Body of pancreas (tissue), 4 donors: ENCODE data around the gene HSF2BP. TPM values are rescaled to one million over a fixed set of nuclear protein-coding genes. Genes with fewer than 3 reads are reported as not detected.
A peak's percentile ranks its signal among the peaks of the same experiment; 100 is the strongest.
"Not testable (repeated sequence)": the region's sequence is repeated elsewhere in the genome, so short reads cannot be mapped to it uniquely, and the experiment has no call there.

Experiments used
- ATAC-seq: fragments of 150-250 bp; one replicate; pipeline ENCODE4 v1.9.1; 2016
- DNase-seq, 4 donors: peaks; one replicate each; pipeline ENCODE4 v3.0.0-alpha.2; 2019
- H3K27ac ChIP-seq, 4 donors: fragments of 200-600 bp; sonication (generic); 1 replicate in 3 of 4; 2 replicates in 1 of 4; pipeline versions ENCODE4 v1.5.1 to v1.6.1; 2016 to 2019; ENCODE audit warnings: mild to moderate bottlenecking in 1 of 4, mixed read lengths in 1 of 4, moderate library complexity in 1 of 4
- H3K27me3 ChIP-seq, 2 donors: fragments of 200-600 bp; sonication (generic); one replicate each; pipeline ENCODE4 v1.6.0; 2016; ENCODE audit warnings: mild to moderate bottlenecking in 1 of 2
- H3K36me3 ChIP-seq, 2 donors: fragments of 200-600 bp; sonication (generic); replicated peaks in 1 of 2; 2 replicates each; pipeline ENCODE4 v1.5.1; 2016; ENCODE audit warnings: low read depth in 2 of 2; ENCODE audit not compliant: insufficient read depth in 1 of 2
- H3K4me1 ChIP-seq: fragments of 200-600 bp; sonication (generic); one replicate; pipeline ENCODE4 v1.6.0; 2016
- H3K4me3 ChIP-seq, 2 donors: fragments of 200-600 bp; sonication (generic); 1 replicate in 1 of 2; 2 replicates in 1 of 2; pipeline ENCODE4 v1.5.1; 2016 to 2019
- H3K9me3 ChIP-seq, 3 donors: fragments of 200-600 bp; sonication (generic); 1 replicate in 2 of 3; 2 replicates in 1 of 3; pipeline ENCODE4 v1.5.1; 2016
- WGBS, 2 donors: methylation state at CpG; one replicate each; pipeline ENCODE4 v1.1.5; 2017; 5-methylcytosine and 5-hydroxymethylcytosine counted together
- intact Hi-C: fragments of 100-400 bp; cut with DNase I; formaldehyde crosslinking; loops from one replicate; pipeline ENCODE4 v1.15.1; 2023
- total RNA-seq, 2 donors: library from RNA; depleted of rRNA; stranded (reverse); fragments of >200 nt; gene quantifications; one replicate each; pipeline ENCODE4 v1.1.0, GENCODE V29; 2016

HSF2BP gene
- total RNA-seq, 2 donors from 2014 or later, result 3.1 to 4.3 TPM

GRCh38 chr21:43516860-43517627, 142.2 kb downstream of the HSF2BP start:
- H3K36me3 ChIP-seq, H3K9me3 ChIP-seq, H3K4me1 ChIP-seq, intact Hi-C loops, DNase-seq, H3K4me3 ChIP-seq, H3K27me3 ChIP-seq, H3K27ac ChIP-seq: not testable (repeated sequence)
- no CpG with 5 or more reads among the region's 10 CpGs for WGBS, 2 donors
- ATAC-seq, result peak; percentile 96

GRCh38 chr21:43516295-43516847, 142.9 kb downstream of the HSF2BP start:
- H3K27me3 ChIP-seq, H3K4me1 ChIP-seq, H3K36me3 ChIP-seq, H3K4me3 ChIP-seq, H3K9me3 ChIP-seq, ATAC-seq, DNase-seq, H3K27ac ChIP-seq, intact Hi-C loops: not testable (repeated sequence)
- no CpG with 5 or more reads among the region's 4 CpGs for WGBS, 2 donors

- not testable (repeated sequence) for H3K4me1 ChIP-seq
Observed at GRCh38 chr21:43514834-43515233, 144.5 kb downstream of the HSF2BP start.

GRCh38 chr21:43513023-43513422, 146.3 kb downstream of the HSF2BP start:
- H3K27ac ChIP-seq, H3K27me3 ChIP-seq, H3K4me3 ChIP-seq, intact Hi-C loops, H3K4me1 ChIP-seq, DNase-seq, H3K36me3 ChIP-seq, ATAC-seq, H3K9me3 ChIP-seq: not testable (repeated sequence)
- no CpG with 5 or more reads among the region's 3 CpGs for whole genome bisulfite sequencing, 2 donors

More at GRCh38 chr21:43514834-43515233, 144.5 kb downstream of the HSF2BP start:
- intact Hi-C loops, H3K36me3 ChIP-seq, H3K27ac ChIP-seq, H3K4me3 ChIP-seq, ATAC-seq, H3K9me3 ChIP-seq, DNase-seq, H3K27me3 ChIP-seq: not testable (repeated sequence)
- no CpG with 5 or more reads among the region's 3 CpGs for WGBS, 2 donors

GRCh38 chr21:43511209-43511608, 148.1 kb downstream of the HSF2BP start:
- H3K4me1 ChIP-seq, DNase-seq, intact Hi-C loops, H3K27me3 ChIP-seq, H3K36me3 ChIP-seq, H3K4me3 ChIP-seq, H3K9me3 ChIP-seq, H3K27ac ChIP-seq, ATAC-seq: not testable (repeated sequence)
- WGBS, 2 donors, result no CpG with 5 or more reads among the region's 4 CpGs

GRCh38 chr21:43510669-43511068, 148.6 kb downstream of the HSF2BP start:
- not testable (repeated sequence) for ATAC-seq, H3K36me3 ChIP-seq
- no CpG with 5 or more reads among the region's 3 CpGs for WGBS, 2 donors

GRCh38 chr21:43503892-43504291, 155.4 kb downstream of the HSF2BP start:
- DNase-seq, H3K4me3 ChIP-seq, intact Hi-C loops, H3K27ac ChIP-seq, H3K9me3 ChIP-seq, ATAC-seq, H3K27me3 ChIP-seq, H3K36me3 ChIP-seq, H3K4me1 ChIP-seq: not testable (repeated sequence)
- no CpG with 5 or more reads among the region's 13 CpGs for WGBS, 2 donors

More at GRCh38 chr21:43510669-43511068, 148.6 kb downstream of the HSF2BP start:
- H3K4me1 ChIP-seq, H3K4me3 ChIP-seq, intact Hi-C loops, H3K9me3 ChIP-seq, DNase-seq, H3K27me3 ChIP-seq, H3K27ac ChIP-seq: not testable (repeated sequence)

GRCh38 chr21:43503075-43503750, 156.1 kb downstream of the HSF2BP start:
- H3K27me3 ChIP-seq, H3K36me3 ChIP-seq, H3K4me3 ChIP-seq, DNase-seq, intact Hi-C loops, H3K9me3 ChIP-seq, H3K27ac ChIP-seq, H3K4me1 ChIP-seq: not testable (repeated sequence)
- peak; percentile 16 for ATAC-seq
- no CpG with 5 or more reads among the region's 15 CpGs for WGBS, 2 donors

- H3K36me3 ChIP-seq, H3K27ac ChIP-seq, H3K4me1 ChIP-seq, intact Hi-C loops, H3K27me3 ChIP-seq, H3K4me3 ChIP-seq, H3K9me3 ChIP-seq, DNase-seq: not testable (repeated sequence)
- ATAC-seq, result peak; percentile 79
- no CpG with 5 or more reads among the region's 23 CpGs for WGBS, 2 donors
Observed at GRCh38 chr21:43502407-43503071, 156.7 kb downstream of the HSF2BP start.

GRCh38 chr21:43498924-43499323, 160.4 kb downstream of the HSF2BP start:
- intact Hi-C loops, H3K36me3 ChIP-seq, ATAC-seq, H3K27me3 ChIP-seq, H3K27ac ChIP-seq, H3K9me3 ChIP-seq, DNase-seq, H3K4me1 ChIP-seq, H3K4me3 ChIP-seq: not testable (repeated sequence)
- WGBS, 2 donors, result no CpG with 5 or more reads among the region's 8 CpGs

GRCh38 chr21:43498065-43498464, 161.2 kb downstream of the HSF2BP start:
- H3K27ac ChIP-seq, H3K4me3 ChIP-seq, ATAC-seq, H3K9me3 ChIP-seq, H3K36me3 ChIP-seq, H3K4me1 ChIP-seq, H3K27me3 ChIP-seq, DNase-seq, intact Hi-C loops: not testable (repeated sequence)
- WGBS, 2 donors, result no CpG with 5 or more reads among the region's 7 CpGs
